Measurements from ENCODE around the gene EPB41L4B. TPM values are rescaled to one million over a fixed set of nuclear protein-coding genes. Genes with fewer than 3 reads are reported as not detected.

The EPB41L4B gene
- total and polyA plus RNA-seq, 2 of the 13 experiments (the other 11 are each of a cell fraction or from before 2014, with no cell fraction given) = 17.6 to 22.1 TPM

DNA sequence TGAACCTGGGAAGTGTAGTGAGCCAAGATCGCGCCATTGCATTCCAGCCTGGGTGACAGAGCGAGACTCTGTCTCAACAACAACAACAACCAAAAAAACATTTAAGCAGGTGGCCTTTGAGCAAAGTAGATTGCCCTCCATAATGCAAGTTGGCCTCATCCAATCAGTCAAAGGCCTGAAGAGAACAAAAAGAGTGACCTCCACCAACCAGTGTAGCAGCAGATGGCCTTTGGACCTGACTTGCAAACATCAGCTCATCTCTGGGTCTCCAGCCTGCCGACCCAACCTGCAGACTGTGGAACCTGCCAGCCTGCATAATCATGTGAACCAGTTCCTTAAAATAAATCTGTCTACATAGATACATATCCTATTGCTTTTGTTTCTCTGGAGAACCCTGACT is 161.3 kb downstream of the EPB41L4B start (continued):
- TF ChIP-seq, protein P1, sequence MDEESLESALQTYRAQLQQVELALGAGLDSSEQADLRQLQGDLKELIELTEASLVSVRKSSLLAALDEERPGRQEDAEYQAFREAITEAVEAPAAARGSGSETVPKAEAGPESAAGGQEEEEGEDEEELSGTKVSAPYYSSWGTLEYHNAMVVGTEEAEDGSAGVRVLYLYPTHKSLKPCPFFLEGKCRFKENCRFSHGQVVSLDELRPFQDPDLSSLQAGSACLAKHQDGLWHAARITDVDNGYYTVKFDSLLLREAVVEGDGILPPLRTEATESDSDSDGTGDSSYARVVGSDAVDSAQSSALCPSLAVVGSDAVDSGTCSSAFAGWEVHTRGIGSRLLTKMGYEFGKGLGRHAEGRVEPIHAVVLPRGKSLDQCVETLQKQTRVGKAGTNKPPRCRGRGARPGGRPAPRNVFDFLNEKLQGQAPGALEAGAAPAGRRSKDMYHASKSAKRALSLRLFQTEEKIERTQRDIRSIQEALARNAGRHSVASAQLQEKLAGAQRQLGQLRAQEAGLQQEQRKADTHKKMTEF (CRISPR knock-in tag; IDR thresholded peaks at IDR 0.05) = no peak
- TF ChIP-seq ARNT (IDR thresholded peaks at IDR 0.05) (no peak), ZMYM4 (CRISPR knock-in tag; IDR thresholded peaks at IDR 0.05) (peak; percentile 95), HNF4G (IDR thresholded peaks at IDR 0.05; ENCODE audit: borderline replicate concordance, low read depth, low read length) (peak; percentile 89), HNF4G (CRISPR knock-in tag; IDR thresholded peaks at IDR 0.05; ENCODE audit: borderline replicate concordance, low read depth) (no peak), DZIP1 (CRISPR knock-in tag; IDR thresholded peaks at IDR 0.05) (no peak), SOX6 (IDR thresholded peaks at IDR 0.05) (no peak), SOX6 (CRISPR knock-in tag; IDR thresholded peaks at IDR 0.05) (peak; percentile 75), ZNF644 (CRISPR knock-in tag; IDR thresholded peaks at IDR 0.05; ENCODE audit: low read depth) (peak; percentile 98), ZNF44 (CRISPR knock-in tag; IDR thresholded peaks at IDR 0.05) (no peak), ZNF274 (CRISPR knock-in tag; IDR thresholded peaks at IDR 0.05) (no peak), ZC3H4 (CRISPR knock-in tag; IDR thresholded peaks at IDR 0.05; ENCODE audit: borderline replicate concordance) (no peak)
- TF ChIP-seq, protein P2, sequence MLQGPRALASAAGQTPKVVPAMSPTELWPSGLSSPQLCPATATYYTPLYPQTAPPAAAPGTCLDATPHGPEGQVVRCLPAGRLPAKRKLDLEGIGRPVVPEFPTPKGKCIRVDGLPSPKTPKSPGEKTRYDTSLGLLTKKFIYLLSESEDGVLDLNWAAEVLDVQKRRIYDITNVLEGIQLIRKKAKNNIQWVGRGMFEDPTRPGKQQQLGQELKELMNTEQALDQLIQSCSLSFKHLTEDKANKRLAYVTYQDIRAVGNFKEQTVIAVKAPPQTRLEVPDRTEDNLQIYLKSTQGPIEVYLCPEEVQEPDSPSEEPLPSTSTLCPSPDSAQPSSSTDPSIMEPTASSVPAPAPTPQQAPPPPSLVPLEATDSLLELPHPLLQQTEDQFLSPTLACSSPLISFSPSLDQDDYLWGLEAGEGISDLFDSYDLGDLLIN (CRISPR knock-in tag; IDR thresholded peaks at IDR 0.05; ENCODE audit: borderline replicate concordance) = no peak

Measured in HepG2 (cell line).